OCI-LY7 (cell line): Measurements from ENCODE around the gene RFPL1. TPM values are rescaled to one million over a fixed set of nuclear protein-coding genes. Genes with fewer than 3 reads are reported as not detected.

Experiments used
- BruUV-seq: library from RNA; stranded (reverse); fragments of 400-500 nt; replicated peaks from 2 replicates; lab custom pipeline; 2021; lab: Mats Ljungman, UMichigan
- CTCF ChIA-PET: fragments of 300-600 bp; sonication (Branson Sonifier 250); formaldehyde crosslinking; loops from one replicate; lab custom pipeline; 2022; ENCODE audit warnings: antibody characterized with exemption; ENCODE audit not compliant: unreplicated experiment; lab: Charles Lee
- POLR2A ChIA-PET: fragments of 300-600 bp; sonication (Branson Sonifier 250); formaldehyde crosslinking; loops from one replicate; lab custom pipeline; 2022; ENCODE audit warnings: antibody characterized with exemption; lab: Charles Lee
- DNase-seq: peaks from one replicate; pipeline ENCODE4 v3.0.0-alpha.2; 2015; ENCODE audit warnings: low spot score
- H2AFZ ChIP-seq: fragments of 200-600 bp; sonication (generic), shearing (Covaris generic); 2 replicates; pipeline ENCODE4 v1.6.1; 2014; ENCODE audit warnings: mild to moderate bottlenecking, antibody characterized with exemption, low read length, moderate library complexity
- H3K27ac ChIP-seq: fragments of 200-600 bp; sonication (generic); 2 replicates; pipeline ENCODE4 v1.5.1; 2014; ENCODE audit warnings: mixed run types, low read depth, mild to moderate bottlenecking, moderate library complexity, low read length, inconsistent platforms; ENCODE audit not compliant: poor library complexity, severe bottlenecking
- H3K36me3 ChIP-seq: fragments of 200-600 bp; sonication (generic); 2 replicates; pipeline ENCODE4 v1.6.1; 2014; ENCODE audit warnings: mild to moderate bottlenecking, antibody characterized with exemption, low read length, moderate library complexity, mixed read lengths; ENCODE audit not compliant: insufficient read depth
- H3K4me1 ChIP-seq: fragments of 200-600 bp; sonication (generic); 2 replicates; pipeline ENCODE4 v1.5.1; 2014; ENCODE audit warnings: mild to moderate bottlenecking, low read length; ENCODE audit not compliant: insufficient read depth, poor library complexity, severe bottlenecking
- H3K4me2 ChIP-seq: fragments of 200-600 bp; sonication (generic); 2 replicates; pipeline ENCODE4 v1.6.1; 2014; ENCODE audit warnings: mild to moderate bottlenecking, low read length
- H3K4me3 ChIP-seq: fragments of 200-600 bp; sonication (generic); 2 replicates; pipeline ENCODE4 v1.5.1; 2014; ENCODE audit warnings: mild to moderate bottlenecking, low read depth, low read length; ENCODE audit not compliant: poor library complexity, severe bottlenecking
- H3K79me2 ChIP-seq: fragments of 200-600 bp; sonication (generic); 2 replicates; pipeline ENCODE4 v1.6.1; 2016; ENCODE audit warnings: low read depth, mild to moderate bottlenecking, low read length, moderate library complexity, mixed read lengths; ENCODE audit not compliant: insufficient read depth
- H3K9me2 ChIP-seq: fragments of 200-600 bp; sonication (generic); 2 replicates; pipeline ENCODE4 v1.6.1; 2016; ENCODE audit warnings: mild to moderate bottlenecking, low read length, mixed read lengths; ENCODE audit not compliant: insufficient read depth
- H3K9me3 ChIP-seq: fragments of 200-600 bp; sonication (generic); 2 replicates; pipeline ENCODE4 v1.6.1; 2014; ENCODE audit warnings: mild to moderate bottlenecking, mixed run types, low read length, mixed read lengths
- H4K20me1 ChIP-seq: fragments of 200-600 bp; sonication (generic); 2 replicates; pipeline ENCODE4 v1.6.1; 2014; ENCODE audit warnings: mild to moderate bottlenecking, antibody characterized with exemption, low read length, moderate library complexity, mixed read lengths; ENCODE audit not compliant: insufficient read depth
- EZH2phosphoT487 ChIP-seq: fragments of 200-600 bp; sonication (generic); IDR thresholded peaks from 2 replicates; pipeline ENCODE4 v1.6.1; 2018; ENCODE audit warnings: low read depth, borderline replicate concordance, mild to moderate bottlenecking, mixed run types, antibody characterized with exemption, low read length, moderate library complexity, mixed read lengths
- intact Hi-C: fragments of 100-400 bp; cut with micrococcal nuclease; formaldehyde crosslinking; loops from one replicate; pipeline ENCODE4 v1.10.0; 2022; ENCODE audit not compliant: unreplicated experiment
- total RNA-seq, 2 experiments: library from RNA; depleted of rRNA in 1 of 2; stranded (reverse); fragments of >200 nt in 1 of 2; shearing (Covaris generic) in 1 of 2; gene quantifications; 2 replicates each; pipeline ENCODE4 v1.2.3, GENCODE V29; 2014 to 2022
- TF ChIP-seq, protein P1 (sequence below): fragments of 200-600 bp; sonication (generic); conservative IDR thresholded peaks from 2 replicates; pipeline ENCODE4 v1.5.1; 2014; ENCODE audit warnings: mild to moderate bottlenecking, antibody characterized with exemption, low read length, moderate library complexity, mixed read lengths

RFPL1 gene
- total RNA-seq, 2 experiments from 2014 or later = not detected

DNA sequence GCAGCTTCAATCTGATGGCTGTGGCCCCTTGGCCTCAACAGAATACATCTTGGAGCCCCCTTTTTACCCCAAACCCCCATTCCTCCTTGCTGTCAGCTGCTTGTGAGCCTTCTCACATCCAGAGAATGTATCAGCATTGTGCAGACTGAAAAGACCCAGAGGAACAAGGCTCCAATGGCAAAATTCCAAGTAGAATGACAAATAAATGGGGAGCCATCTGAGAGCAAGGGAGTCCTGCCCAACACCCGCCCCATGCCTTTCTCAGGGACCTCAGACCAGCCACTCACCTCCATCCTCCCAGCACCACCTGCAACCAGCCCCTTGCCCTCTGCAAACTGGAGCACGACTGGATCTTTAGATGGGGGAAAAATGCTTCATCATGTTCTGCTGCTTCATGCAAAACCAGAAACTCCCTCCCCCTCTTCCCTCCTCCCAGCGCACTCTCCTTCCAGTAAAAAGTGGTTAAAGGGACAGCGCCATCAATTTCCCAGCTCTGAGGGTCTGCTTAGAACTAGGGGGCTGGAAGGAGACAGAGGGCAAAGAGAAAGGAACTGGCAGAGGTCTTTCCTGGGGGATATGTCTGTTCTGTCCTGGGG, 39.4 kb downstream of the RFPL1 start:
- no peaks in the 10 kb centered on the region for H3K79me2 ChIP-seq
- DNase-seq = no peak
- H3K9me2 ChIP-seq = no peaks in the 10 kb centered on the region
- no peak overlapping the region for H3K4me2 ChIP-seq
- H3K27ac ChIP-seq = no peak overlapping the region
- no TSS peak for BruUV-seq
- H3K4me3 ChIP-seq = no peak overlapping the region
- intact Hi-C loops = no loop called here
- ChIA-PET CTCF (no interaction called here), POLR2A (no interaction called here)
- no peaks in the 10 kb centered on the region for H3K9me3 ChIP-seq
- TF ChIP-seq, protein P1, sequence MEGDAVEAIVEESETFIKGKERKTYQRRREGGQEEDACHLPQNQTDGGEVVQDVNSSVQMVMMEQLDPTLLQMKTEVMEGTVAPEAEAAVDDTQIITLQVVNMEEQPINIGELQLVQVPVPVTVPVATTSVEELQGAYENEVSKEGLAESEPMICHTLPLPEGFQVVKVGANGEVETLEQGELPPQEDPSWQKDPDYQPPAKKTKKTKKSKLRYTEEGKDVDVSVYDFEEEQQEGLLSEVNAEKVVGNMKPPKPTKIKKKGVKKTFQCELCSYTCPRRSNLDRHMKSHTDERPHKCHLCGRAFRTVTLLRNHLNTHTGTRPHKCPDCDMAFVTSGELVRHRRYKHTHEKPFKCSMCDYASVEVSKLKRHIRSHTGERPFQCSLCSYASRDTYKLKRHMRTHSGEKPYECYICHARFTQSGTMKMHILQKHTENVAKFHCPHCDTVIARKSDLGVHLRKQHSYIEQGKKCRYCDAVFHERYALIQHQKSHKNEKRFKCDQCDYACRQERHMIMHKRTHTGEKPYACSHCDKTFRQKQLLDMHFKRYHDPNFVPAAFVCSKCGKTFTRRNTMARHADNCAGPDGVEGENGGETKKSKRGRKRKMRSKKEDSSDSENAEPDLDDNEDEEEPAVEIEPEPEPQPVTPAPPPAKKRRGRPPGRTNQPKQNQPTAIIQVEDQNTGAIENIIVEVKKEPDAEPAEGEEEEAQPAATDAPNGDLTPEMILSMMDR = no peak
- no peak for TF ChIP-seq EZH2phosphoT487
- H2AFZ ChIP-seq = no peak overlapping the region
- H3K4me1 ChIP-seq = peaks cover 16% of the 10 kb centered on the region
- H4K20me1 ChIP-seq = no peaks in the 10 kb centered on the region
- no peaks in the 10 kb centered on the region for H3K36me3 ChIP-seq

DNA sequence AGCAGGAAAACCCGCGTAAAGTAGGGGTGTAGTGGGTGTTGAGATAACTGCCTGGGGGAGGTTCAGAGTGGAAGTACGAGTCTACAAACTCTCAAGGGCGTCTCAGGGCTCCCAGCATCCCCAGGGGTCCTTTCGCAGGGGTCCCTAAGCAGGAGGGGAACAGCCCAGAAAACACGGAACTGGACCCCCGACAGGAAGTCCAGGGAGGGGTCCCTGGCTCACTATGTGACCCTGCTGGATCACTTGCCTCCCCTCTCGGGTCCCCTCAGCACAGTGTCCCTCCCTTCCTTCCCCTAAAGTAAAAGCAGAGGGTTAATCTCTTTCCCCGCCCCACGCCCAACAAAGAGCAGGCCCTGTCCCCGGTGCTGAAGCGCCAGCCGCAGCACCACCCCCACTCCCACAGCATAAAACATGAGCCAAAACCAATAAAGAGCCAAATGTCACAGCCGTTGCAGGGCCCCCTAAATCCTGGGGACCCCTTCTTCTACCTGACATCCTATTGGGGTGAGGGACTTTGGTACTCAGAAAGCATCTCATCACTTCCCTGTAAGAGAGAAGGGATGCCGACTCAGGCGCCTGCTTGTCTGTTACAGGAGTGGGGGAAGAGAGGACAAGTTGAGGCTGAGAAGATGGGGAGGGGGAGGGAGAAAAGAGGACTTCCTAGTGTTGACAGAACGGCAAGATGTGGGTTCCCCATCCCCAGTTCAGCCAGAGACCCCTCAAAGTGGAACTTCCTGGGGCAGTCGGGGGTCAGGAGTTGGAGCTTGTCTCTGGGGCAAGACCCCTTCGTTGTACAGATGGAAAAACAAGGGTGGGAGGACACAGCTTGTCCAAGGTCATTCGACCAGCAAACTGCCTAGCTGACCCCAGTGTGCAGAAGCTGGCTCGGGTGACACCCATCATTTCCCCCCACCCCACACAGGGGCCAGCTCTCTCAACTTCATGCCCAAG, 40.2 kb downstream of the RFPL1 start:
- POLR2A ChIA-PET = no interaction called here
- peaks cover 16% of the 10 kb centered on the region for H3K4me1 ChIP-seq
- H3K9me3 ChIP-seq = no peaks in the 10 kb centered on the region
- H3K4me2 ChIP-seq = no peak overlapping the region
- no peak for DNase-seq
- TF ChIP-seq, protein P1 = no peak
- no peak for TF ChIP-seq EZH2phosphoT487
- intact Hi-C loops = no loop called here
- H3K79me2 ChIP-seq = no peaks in the 10 kb centered on the region
- H3K9me2 ChIP-seq = no peaks in the 10 kb centered on the region
- no peaks in the 10 kb centered on the region for H4K20me1 ChIP-seq
- CTCF ChIA-PET = no interaction called here
- H3K27ac ChIP-seq = no peak overlapping the region
- H2AFZ ChIP-seq = no peak overlapping the region
- no peaks in the 10 kb centered on the region for H3K36me3 ChIP-seq
- no TSS peak for BruUV-seq
- H3K4me3 ChIP-seq = no peak overlapping the region
